Activated T-cell treated with anti-CD3 and anti-CD28 coated beads for 48 hours (primary cell): Measurements from ENCODE around the gene VWA3B.
"Not testable (repeated sequence)": the region's sequence is repeated elsewhere in the genome, so short reads cannot be mapped to it uniquely, and the experiment has no call there.

Experiments used
- DNase-seq: peaks from one replicate; pipeline ENCODE4 v3.0.0-alpha.2; 2020; ENCODE audit warnings: low read depth

The VWA3B gene

DNA sequence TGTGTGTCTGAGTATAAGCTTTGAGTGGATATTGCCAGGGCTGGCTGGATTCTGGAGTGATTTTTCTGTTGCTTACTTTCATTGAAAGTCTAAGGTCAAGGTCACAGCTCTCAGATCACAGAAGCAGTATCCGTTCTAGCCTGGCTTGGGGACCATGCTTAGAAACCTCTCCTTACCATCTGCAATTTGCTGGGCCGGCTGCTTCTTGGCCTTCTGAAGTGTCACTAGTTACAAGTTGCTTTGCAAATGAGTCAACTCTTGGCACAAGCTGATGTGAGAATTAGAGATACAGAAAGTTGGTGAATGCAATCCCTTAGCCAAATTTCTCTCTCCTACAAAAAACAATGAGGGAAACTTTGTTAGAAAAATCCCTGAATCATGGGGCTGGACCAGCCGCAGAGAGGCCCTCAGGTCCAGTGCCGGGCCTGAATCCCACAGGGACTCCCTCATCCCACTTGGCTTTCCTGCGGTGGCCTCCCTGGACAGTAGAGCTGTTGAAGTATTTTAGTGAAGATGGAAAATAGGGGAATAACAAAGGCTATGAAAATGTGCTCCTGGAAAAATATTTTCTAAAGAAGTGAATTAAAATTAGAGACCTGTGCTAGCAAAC, 166.6 kb downstream of the VWA3B start:
- DNase-seq: no peak

DNA sequence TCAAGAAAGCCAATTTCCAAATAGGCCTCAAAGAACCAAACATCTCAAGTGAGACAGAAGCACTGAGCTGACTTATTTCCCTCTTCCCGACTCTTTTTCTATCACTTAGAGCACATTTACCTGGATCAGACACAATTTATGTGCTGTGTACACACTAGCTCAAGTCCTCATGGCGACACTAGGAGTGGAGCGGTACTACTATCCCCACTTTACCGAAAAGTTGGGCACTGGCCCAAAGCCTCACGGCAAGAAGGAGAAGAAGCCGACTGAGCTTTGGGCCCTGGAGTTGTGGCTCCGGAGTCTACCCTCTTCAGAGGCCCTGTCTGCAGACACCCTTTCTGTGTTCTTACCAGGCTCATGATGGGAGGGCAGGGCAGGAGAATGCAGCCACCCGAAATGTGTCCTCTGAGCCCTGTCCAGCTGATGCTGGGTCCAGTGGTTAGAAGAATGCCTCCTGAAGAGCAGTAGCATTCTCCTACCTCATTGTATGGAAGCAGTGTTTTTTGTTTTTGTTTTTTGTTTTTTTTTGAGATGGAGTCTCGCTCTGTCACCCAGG, 167.6 kb downstream of the VWA3B start:
- no peak for DNase-seq

- no peak for DNase-seq
Measured at GRCh38 chr2:98258906-98259305, 171.9 kb downstream of the VWA3B start.

DNA sequence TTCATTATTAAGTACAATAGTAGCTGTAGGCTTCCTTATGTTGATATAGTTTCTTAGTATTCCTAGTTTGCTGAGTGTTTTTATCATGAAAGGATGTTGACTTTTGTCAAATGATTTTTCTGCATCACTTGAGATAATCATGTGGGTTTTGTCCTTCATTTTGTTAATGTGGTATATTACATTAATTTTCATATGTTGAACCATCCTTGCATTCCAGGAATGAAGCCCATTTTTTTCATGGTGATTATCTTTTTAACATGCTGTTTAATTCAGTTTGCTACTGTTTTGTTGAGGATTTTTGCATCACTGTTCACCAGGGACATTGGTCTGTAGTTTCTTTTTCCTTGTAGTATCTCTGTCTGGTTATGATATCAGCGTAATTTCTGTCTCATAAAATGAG, 176.4 kb downstream of the VWA3B start:
- DNase-seq: no peak

DNA sequence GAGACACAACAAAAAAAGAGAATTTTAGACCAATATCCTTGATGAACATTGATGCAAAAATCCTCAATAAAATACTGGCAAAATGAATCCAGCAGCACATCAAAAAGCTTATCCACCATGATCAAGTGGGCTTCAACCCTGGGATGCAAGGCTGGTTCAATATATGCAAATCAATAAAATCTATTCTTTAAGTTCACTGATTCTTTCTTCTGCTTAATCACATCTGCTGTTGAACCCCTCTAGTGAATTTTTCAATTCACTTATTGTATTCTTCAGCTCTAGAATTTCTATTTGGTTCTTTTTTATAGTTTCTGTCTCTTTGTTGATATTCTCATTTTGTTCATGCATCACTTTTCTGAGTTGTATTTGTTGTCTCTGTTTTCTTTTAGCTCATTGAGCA, 181.3 kb downstream of the VWA3B start:
- DNase-seq: not testable (repeated sequence)

DNA sequence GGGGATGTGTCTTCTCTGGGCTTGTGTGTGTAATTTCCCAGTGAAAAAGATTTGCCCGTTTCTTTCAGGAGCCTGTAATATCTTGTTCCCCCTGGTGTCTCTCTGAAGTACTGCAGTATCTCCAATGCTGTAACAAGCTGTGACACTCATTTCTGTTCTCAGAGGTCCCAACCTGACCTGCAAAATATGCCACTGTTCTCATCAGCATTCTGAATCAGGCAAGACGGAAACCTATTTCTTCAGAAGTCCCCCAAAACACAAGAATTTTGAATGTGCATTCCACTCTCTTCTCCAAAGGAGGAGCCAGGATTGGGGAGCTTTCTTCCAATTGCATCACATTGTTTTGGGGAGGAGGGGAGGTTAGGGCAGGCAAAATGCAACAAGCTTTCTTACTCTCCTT, 182.3 kb downstream of the VWA3B start:
- DNase-seq: no peak

GRCh38 chr2:98269830-98270229, 182.9 kb downstream of the VWA3B start:
- DNase-seq: no peak

DNA sequence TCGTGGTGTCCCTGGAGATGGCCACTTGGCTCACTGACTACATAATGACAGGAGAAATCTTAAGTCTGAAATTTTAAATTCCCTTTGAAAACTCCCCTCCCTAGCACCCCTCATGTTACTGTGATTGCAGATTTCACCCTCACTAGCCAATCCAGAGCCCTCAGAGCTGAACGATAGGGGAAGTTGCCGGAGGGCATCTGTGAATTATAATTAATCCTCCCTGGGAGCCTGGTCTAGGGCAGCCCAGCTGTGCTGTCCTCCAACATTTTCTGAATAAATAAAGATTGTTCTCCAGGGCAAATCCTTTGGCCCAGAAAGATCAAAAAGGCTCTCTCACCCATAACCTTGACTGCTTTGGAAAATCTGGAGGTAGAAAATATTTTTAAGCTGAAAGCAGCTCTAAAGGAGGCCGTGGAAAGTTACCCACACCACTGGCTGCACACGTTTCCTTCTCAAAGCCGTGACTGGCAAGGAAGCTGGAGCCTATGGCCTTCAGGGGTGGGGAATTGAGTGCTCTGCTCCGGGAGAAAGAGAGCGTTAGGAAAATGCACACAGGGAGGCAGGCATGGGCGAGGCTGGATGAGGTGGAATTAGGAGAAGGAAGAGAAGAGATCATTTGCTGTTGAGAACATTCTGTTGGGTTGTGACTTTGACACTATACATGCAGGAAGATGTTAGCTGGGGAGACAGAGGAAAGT, 190.3 kb downstream of the VWA3B start:
- no peak for DNase-seq

GRCh38 chr2:98278074-98278473, 191.1 kb downstream of the VWA3B start:
- DNase-seq: no peak

- DNase-seq: no peak
Measured at GRCh38 chr2:98280376-98281102, 193.6 kb downstream of the VWA3B start.

- DNase-seq: no peak
Measured at GRCh38 chr2:98281607-98282006, 194.6 kb downstream of the VWA3B start.

DNA sequence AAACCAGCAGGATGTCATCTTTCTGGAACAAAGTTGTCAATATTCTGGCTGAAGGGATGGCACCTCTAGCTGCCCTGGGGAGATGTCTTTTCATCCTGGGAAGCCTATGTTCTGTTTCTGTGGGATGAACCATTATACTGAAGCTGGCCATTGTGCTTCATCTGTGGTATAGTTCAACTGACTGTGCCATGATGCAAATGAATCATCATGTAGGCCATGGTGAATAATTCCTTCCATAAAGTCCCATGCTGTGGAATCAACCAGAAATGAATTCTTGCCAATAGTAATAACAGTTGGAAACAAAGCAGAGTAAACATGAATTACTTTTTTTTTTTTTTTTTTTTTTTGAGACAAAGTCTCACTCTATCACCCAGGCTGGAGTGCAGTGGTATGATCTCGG, 195.1 kb downstream of the VWA3B start:
- no peak for DNase-seq

GRCh38 chr2:98293030-98293429, 206.1 kb downstream of the VWA3B start:
- DNase-seq: no peak

DNA sequence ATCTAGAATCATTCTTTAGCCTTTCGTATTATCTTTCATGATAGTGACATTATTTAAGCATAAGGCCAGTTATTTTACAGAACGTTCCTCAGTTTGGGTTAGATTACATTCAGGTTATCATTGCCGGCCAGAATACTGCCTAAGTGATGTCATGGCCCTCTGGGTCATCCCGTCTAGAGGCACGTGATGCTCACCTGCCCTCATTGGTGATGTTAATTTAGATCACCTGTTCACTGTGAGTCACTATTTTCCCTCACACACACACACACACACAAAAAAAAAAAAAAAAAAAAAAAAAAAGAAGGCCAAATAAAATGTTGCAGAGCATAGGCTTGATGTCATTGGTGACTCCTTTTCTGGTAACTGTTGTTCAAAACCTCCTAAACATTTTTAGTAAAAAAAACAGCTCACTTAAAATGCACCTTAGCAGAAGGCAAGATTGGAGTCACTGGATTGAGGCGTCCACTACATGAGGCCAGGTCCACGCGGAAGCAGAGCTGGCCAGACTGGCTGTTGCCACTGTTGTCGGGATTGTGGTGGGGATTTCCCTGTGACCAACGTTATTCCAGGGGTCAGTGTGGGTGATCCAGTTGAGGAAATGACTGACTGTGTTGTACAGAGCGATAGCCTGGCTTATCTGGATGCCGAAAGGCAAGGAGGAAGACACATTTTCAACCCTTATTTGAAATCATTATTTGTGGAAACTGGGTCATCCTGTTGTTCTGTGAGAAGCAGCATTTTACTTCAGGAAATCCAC, 207.1 kb downstream of the VWA3B start:
- DNase-seq: no peak

DNA sequence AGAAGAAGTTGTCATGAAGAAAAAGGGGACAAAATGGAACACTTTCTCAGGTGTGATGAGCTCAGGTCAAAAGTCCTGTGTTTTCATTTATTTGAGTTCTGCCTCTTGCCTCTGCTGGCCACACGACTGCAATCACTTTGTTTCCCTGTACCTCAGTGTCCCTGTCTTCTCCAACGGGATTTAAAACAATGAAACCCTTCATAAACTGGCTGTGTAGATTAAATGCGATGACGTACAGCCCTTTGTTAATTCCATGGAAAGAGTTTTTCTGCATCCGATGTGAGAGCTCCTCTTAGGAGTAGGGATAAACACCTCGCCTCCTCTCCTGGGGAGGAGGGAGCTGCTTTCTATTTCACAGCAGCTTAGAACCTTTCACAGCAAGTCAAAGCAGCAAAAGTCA, 207.7 kb downstream of the VWA3B start:
- DNase-seq: no peak

- no peak for DNase-seq
Measured at GRCh38 chr2:98295275-98295674, 208.3 kb downstream of the VWA3B start.

DNA sequence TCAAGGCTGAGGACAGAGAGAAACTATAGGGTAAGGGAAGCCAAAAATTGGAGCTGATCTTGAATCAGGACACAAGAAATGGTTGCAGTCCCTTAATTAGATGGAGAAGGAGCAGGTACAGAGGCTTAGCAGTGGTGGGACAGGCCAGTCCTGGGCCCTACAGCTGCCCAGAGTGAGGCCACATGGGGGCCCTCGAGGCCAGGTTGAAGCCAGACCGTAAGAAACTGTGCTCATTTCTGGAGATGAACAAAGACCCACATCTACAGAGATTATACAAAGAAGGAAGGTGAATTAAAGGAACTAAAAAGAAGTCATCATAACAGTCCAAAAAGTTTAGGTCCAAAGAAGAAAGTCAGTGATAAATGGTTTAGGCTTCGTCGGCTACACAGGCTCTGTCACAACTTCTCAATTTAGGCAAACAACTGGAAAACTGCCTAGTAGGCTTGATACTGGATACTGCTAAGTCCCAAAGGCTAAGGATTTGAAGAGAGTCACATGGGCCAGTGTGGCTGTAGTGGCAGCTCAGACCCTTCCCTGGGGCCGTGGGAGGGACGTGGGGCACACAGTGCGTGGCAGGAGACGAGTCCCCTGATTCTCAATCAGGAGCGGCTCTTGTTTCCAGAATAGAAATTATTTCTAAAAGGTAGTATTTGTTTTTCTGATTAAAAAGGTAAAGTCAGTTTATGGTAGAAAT, 208.9 kb downstream of the VWA3B start:
- DNase-seq: no peak

GRCh38 chr2:98296440-98296839, 209.5 kb downstream of the VWA3B start:
- no peak for DNase-seq

- DNase-seq: no peak
Measured at GRCh38 chr2:98297817-98298682, 211.1 kb downstream of the VWA3B start.

DNA sequence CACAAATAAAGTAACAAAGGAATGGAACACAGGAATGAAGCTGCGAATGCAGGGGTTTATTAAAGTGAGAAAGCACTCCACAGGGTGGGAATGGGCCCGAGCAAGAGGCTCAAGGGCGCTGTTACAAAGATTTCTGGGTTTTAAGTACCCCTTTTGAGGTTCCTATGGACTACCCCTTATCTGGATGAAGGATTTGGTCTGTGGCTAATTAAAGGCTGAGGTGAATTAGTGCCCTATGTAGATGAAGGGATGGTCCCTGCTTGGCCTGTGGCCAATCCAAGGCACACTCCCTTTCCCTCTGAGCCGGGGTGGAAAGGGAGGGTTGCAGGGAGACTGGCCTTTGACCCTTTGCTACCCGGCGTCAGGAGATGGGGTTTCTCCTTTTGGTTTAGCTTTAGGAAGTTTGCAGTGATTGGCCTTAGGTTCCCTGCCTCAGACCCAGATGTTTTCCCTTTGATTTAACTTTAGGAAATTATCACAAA, 211.8 kb downstream of the VWA3B start:
- DNase-seq: no peak
